ENCODE data around the gene VPS13D. TPM values are rescaled to one million over a fixed set of nuclear protein-coding genes. Genes with fewer than 3 reads are reported as not detected.

VPS13D gene
- total RNA-seq, 4 donors from 2014 or later = 94.4 to 472 (median 163) TPM

DNA sequence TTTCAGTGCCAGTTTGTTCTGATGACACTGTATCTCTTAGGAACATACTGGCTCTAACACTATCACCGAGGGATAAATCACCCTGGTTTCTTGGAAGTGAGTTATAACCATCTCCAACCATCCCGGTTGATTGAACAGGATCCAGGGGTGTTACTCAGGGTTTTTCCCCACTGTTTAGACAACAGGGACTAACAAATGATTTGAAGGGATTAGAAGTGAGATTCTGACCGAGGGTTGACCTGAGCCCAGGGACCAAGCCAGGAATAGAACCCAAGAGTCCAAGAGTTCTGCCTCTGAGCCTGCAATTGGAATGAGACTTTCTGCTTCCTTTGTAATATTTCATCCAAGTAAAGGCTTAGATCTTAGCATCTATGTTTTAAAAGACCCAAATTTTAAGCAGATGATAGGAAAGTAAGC lies 234.2 kb downstream of the VPS13D start:
- no peak for TF ChIP-seq POLR2AphosphoS5 (IDR thresholded peaks at IDR 0.05)
- TF ChIP-seq, protein P1, sequence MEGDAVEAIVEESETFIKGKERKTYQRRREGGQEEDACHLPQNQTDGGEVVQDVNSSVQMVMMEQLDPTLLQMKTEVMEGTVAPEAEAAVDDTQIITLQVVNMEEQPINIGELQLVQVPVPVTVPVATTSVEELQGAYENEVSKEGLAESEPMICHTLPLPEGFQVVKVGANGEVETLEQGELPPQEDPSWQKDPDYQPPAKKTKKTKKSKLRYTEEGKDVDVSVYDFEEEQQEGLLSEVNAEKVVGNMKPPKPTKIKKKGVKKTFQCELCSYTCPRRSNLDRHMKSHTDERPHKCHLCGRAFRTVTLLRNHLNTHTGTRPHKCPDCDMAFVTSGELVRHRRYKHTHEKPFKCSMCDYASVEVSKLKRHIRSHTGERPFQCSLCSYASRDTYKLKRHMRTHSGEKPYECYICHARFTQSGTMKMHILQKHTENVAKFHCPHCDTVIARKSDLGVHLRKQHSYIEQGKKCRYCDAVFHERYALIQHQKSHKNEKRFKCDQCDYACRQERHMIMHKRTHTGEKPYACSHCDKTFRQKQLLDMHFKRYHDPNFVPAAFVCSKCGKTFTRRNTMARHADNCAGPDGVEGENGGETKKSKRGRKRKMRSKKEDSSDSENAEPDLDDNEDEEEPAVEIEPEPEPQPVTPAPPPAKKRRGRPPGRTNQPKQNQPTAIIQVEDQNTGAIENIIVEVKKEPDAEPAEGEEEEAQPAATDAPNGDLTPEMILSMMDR (IDR thresholded peaks at IDR 0.05) = no peak
- TF ChIP-seq EP300 (IDR thresholded peaks at IDR 0.05) = no peak
- no peak for TF ChIP-seq POLR2A (IDR thresholded peaks at IDR 0.05)
- 42% methylated on average over 3 of the region's 3 CpGs for WGBS
- no peak overlapping the region for H3K4me3 ChIP-seq
- peaks cover 29% of the 10 kb centered on the region for H3K4me1 ChIP-seq
- H3K36me3 ChIP-seq = peaks cover 27% of the 10 kb centered on the region
- no peaks in the 10 kb centered on the region for H3K9me3 ChIP-seq
- H3K27me3 ChIP-seq = no peaks in the 10 kb centered on the region
- DNase-seq (ENCODE audit: low spot score in 2 of 2) = no peak
- no peak overlapping the region for H3K27ac ChIP-seq

DNA sequence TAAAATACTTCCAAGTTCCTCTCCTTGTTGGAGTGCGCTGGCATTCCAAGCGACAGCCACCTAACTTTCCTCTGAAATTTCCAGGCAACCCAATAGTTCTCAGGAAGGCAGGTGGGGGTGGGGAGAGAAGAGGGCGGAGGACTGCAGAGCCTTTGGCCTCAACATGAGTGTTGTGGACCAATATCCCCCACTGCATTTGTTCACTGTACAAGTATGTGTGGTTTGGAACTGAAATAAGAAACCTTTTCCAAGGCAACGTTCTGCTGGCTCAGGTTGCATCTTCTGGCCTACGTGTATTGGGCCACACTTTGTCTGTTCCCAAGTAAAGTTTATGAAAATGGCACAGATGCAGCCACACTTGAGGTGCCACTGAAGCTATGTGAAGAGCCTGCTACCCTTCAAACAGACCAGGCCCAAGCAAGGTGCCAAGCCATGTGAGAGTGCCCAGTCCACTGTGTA lies 234.8 kb downstream of the VPS13D start:
- Histone ChIP-seq H3K27me3 (no peaks in the 10 kb centered on the region), H3K36me3 (peaks cover 25% of the 10 kb centered on the region), H3K27ac (no peak overlapping the region), H3K4me1 (peaks cover 29% of the 10 kb centered on the region), H3K9me3 (no peaks in the 10 kb centered on the region), H3K4me3 (no peak overlapping the region)
- no peak for DNase-seq (ENCODE audit: low spot score in 2 of 2)
- peak in 2 of 3 donors; percentile 18 to 21 for TF ChIP-seq POLR2AphosphoS5 (IDR thresholded peaks at IDR 0.05)
- TF ChIP-seq, protein P1 (IDR thresholded peaks at IDR 0.05) = no peak
- TF ChIP-seq EP300 (IDR thresholded peaks at IDR 0.05) = no peak
- TF ChIP-seq POLR2A (IDR thresholded peaks at IDR 0.05) = no peak
- WGBS = 53% methylated on average over 5 of the region's 5 CpGs

DNA sequence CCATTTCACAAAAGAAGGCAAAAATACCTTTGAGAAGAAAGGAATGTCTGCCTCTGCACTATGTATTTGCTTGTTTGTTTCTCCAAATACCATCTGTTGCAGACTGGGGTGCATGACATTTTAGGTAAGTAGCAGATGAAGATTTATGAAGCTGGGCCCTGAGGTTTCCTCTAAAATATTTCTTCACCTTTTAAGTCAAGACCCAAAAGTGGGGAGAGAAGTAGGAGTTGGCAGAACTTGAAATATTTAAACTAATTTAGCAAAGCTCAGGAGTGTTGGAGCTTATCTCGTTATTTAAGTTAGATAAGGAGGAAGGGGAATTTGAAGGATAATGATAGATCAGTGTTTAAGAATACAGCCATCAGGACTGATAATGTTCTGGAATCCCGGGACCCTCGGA lies 235.3 kb downstream of the VPS13D start:
- Histone ChIP-seq H3K36me3 (peaks cover 22% of the 10 kb centered on the region), H3K27ac (no peak overlapping the region), H3K9me3 (no peaks in the 10 kb centered on the region), H3K4me3 (no peak overlapping the region), H3K4me1 (peaks cover 29% of the 10 kb centered on the region), H3K27me3 (no peaks in the 10 kb centered on the region)
- 86% methylated on average over 3 of the region's 3 CpGs for WGBS
- TF ChIP-seq POLR2A (IDR thresholded peaks at IDR 0.05) = no peak
- TF ChIP-seq EP300 (IDR thresholded peaks at IDR 0.05) = no peak
- TF ChIP-seq, protein P1 (IDR thresholded peaks at IDR 0.05) = no peak
- TF ChIP-seq POLR2AphosphoS5 (IDR thresholded peaks at IDR 0.05) = no peak
- no peak for DNase-seq (ENCODE audit: low spot score in 2 of 2)

DNA sequence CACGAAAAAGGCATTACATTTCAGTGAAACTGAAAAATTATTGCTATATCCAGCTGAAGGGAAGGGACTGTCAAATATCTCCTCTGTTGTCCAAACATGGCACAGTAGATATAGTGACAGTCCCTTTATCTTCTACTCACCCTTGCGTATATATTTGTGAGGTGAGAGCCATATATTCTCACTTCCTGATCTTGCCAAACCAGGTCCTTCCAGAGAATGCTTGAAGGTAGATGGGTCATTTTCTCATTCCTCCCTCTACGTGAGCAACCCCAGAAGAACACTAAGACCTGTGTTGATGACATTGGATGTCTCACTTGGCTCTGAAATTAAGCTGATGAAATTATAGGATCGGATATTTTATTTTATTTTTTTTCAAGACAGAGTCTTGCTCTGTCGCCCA lies 237.0 kb downstream of the VPS13D start:
- Histone ChIP-seq H3K9me3 (no peaks in the 10 kb centered on the region), H3K27me3 (no peaks in the 10 kb centered on the region), H3K27ac (no peak overlapping the region), H3K36me3 (peaks cover 17% of the 10 kb centered on the region), H3K4me1 (peaks cover 13% of the 10 kb centered on the region), H3K4me3 (no peak overlapping the region)
- no peak for DNase-seq (ENCODE audit: low spot score in 2 of 2)
- no peak for TF ChIP-seq EP300 (IDR thresholded peaks at IDR 0.05)
- TF ChIP-seq POLR2A (IDR thresholded peaks at IDR 0.05) = no peak
- TF ChIP-seq, protein P1 (IDR thresholded peaks at IDR 0.05) = no peak
- no peak for TF ChIP-seq POLR2AphosphoS5 (IDR thresholded peaks at IDR 0.05)
- WGBS = 88% methylated on average over 5 of the region's 5 CpGs

DNA sequence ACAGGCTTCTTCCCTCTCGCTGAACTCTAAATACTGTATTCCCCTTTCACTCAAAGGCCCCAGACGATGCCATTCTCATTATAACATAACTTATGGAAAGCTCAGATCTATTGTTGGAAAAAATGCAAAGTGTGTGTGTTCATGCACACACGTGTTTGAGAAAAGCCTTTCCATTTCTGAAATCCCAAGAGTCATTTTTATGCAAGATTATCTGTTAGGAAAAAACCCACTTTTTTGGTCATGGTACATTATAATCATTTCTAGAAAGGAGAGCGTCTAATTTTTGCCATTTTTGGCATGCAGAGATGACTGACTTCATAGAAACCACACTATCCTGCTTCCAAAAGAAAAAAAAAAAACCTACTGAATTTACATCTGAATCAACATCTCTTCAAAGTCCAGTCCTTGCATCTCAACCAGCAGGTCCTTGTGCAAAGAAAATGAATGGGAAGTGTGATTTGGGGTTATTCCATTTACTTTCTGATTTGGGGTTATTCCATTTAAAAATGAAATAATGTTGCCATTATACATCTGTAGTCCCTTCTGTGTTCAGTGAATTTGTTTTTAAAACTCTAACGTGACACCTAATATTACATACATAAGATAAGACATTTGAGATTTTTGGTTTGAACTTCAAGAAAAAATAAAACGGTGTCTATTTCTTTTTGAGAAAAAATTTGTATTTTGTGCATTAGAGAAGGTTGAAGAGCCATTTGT lies 237.9 kb downstream of the VPS13D start:
- Histone ChIP-seq H3K4me3 (no peak overlapping the region), H3K27me3 (no peaks in the 10 kb centered on the region), H3K4me1 (peaks cover 7% of the 10 kb centered on the region), H3K27ac (no peak overlapping the region), H3K36me3 (peaks cover 10% of the 10 kb centered on the region), H3K9me3 (no peaks in the 10 kb centered on the region)
- 92% methylated on average over 6 of the region's 6 CpGs for WGBS
- no peak for DNase-seq (ENCODE audit: low spot score in 2 of 2)
- TF ChIP-seq EP300 (IDR thresholded peaks at IDR 0.05) = no peak
- TF ChIP-seq POLR2A (IDR thresholded peaks at IDR 0.05) = no peak
